IMR-90 (cell line): ENCODE results near the gene CTDP1. TPM values are rescaled to one million over a fixed set of nuclear protein-coding genes. Genes with fewer than 3 reads are reported as not detected.

Experiments used
- ATAC-seq: fragments of 200-7000 bp; cut with Tn5 transposase; 2 replicates; pipeline ENCODE4 v1.9.1; 2020; ENCODE audit warnings: low read depth, mild to moderate bottlenecking, moderate library complexity
- BruUV-seq: library from RNA; stranded (reverse); fragments of 400-500 nt; replicated peaks from 2 replicates; lab custom pipeline; 2021; lab: Mats Ljungman, UMichigan
- CTCF ChIA-PET: fragments of 300-600 bp; formaldehyde crosslinking; extraction: SDS; loops from one replicate; lab custom pipeline; 2021; ENCODE audit warnings: antibody characterized with exemption; lab: Yijun Ruan, JAX
- POLR2A ChIA-PET: fragments of 300-600 bp; sonication (Branson Sonifier 250); formaldehyde crosslinking; loops from one replicate; lab custom pipeline; 2022; ENCODE audit warnings: antibody characterized with exemption; ENCODE audit not compliant: unreplicated experiment; lab: Charles Lee
- DNase-seq: peaks from one replicate; pipeline ENCODE4 v3.0.0; 2013
- H2AFZ ChIP-seq: replicated peaks from 2 replicates; pipeline ENCODE3; 2013; ENCODE audit warnings: low read length, mild to moderate bottlenecking; ENCODE audit not compliant: poor library complexity
- H2AK5ac ChIP-seq: 2 replicates; pipeline ENCODE4 v1.6.1; 2013; ENCODE audit warnings: low read depth, low read length, inconsistent platforms
- H2AK9ac ChIP-seq: replicated peaks from 2 replicates; pipeline ENCODE3; 2013; ENCODE audit warnings: mild to moderate bottlenecking, low read depth, low read length, moderate library complexity; ENCODE audit not compliant: poor library complexity
- H2BK120ac ChIP-seq: 2 replicates; pipeline ENCODE4 v1.6.1; 2013; ENCODE audit warnings: low read depth, low read length, inconsistent platforms
- H2BK15ac ChIP-seq: 3 replicates; pipeline ENCODE4 v1.6.1; 2013; ENCODE audit warnings: low read depth, low read length, inconsistent platforms
- H2BK20ac ChIP-seq: 2 replicates; pipeline ENCODE4 v1.6.1; 2013; ENCODE audit warnings: low read depth, mild to moderate bottlenecking, inconsistent platforms, low read length, moderate library complexity
- H2BK5ac ChIP-seq: 2 replicates; pipeline ENCODE4 v1.6.1; 2013; ENCODE audit warnings: mild to moderate bottlenecking, low read depth, low read length, inconsistent platforms; ENCODE audit not compliant: poor library complexity, severe bottlenecking
- H3K14ac ChIP-seq: replicated peaks from 2 replicates; pipeline ENCODE4 v1.6.1; 2013; ENCODE audit warnings: low read depth, low read length, inconsistent platforms
- H3K18ac ChIP-seq: 2 replicates; pipeline ENCODE4 v1.6.1; 2013; ENCODE audit warnings: low read depth, low read length, control low read depth
- H3K23ac ChIP-seq: 2 replicates; pipeline ENCODE4 v1.6.1; 2013; ENCODE audit warnings: low read depth, low read length, inconsistent platforms
- H3K27ac ChIP-seq: 2 replicates; pipeline ENCODE4 v1.5.1; 2013; ENCODE audit warnings: mild to moderate bottlenecking, control low read depth, low read length; ENCODE audit not compliant: insufficient read depth
- H3K27me3 ChIP-seq: 2 replicates; pipeline ENCODE4 v1.6.1; 2013; ENCODE audit warnings: low read length; ENCODE audit not compliant: control insufficient read depth, insufficient read depth
- H3K36me3 ChIP-seq: 2 replicates; pipeline ENCODE4 v1.6.1; 2013; ENCODE audit warnings: low read length, mixed read lengths; ENCODE audit not compliant: control insufficient read depth, insufficient read depth
- H3K4ac ChIP-seq: 2 replicates; pipeline ENCODE4 v1.6.1; 2013; ENCODE audit warnings: low read depth, low read length, inconsistent platforms
- H3K4me1 ChIP-seq: 2 replicates; pipeline ENCODE4 v1.6.1; 2013; ENCODE audit warnings: low read length, mixed read lengths; ENCODE audit not compliant: control insufficient read depth, insufficient read depth
- H3K4me2 ChIP-seq: 2 replicates; pipeline ENCODE4 v1.6.1; 2013; ENCODE audit warnings: low read depth, mild to moderate bottlenecking, control low read depth, low read length, moderate library complexity
- H3K4me3 ChIP-seq: 2 replicates; pipeline ENCODE4 v1.5.1; 2013; ENCODE audit warnings: low read depth, mild to moderate bottlenecking, control low read depth, low read length, moderate library complexity; ENCODE audit not compliant: insufficient read depth
- H3K56ac ChIP-seq: 2 replicates; pipeline ENCODE4 v1.6.1; 2013; ENCODE audit warnings: low read length, inconsistent platforms; ENCODE audit not compliant: insufficient read depth; ENCODE audit errors: extremely low read depth
- H3K79me1 ChIP-seq, 2 experiments: 2 replicates each; pipeline ENCODE4 v1.6.1; 2013; ENCODE audit warnings: low read length in 2 of 2, inconsistent platforms in 1 of 2, low read depth in 1 of 2
- H3K9ac ChIP-seq: 2 replicates; pipeline ENCODE4 v1.6.1; 2013; ENCODE audit warnings: low read depth, low read length, control low read depth
- H3K9me1 ChIP-seq: 2 replicates; pipeline ENCODE4 v1.6.1; 2013; ENCODE audit warnings: low read length, inconsistent platforms; ENCODE audit not compliant: insufficient read depth
- H3K9me3 ChIP-seq: 2 replicates; pipeline ENCODE4 v1.6.1; 2013; ENCODE audit warnings: low read length; ENCODE audit not compliant: control insufficient read depth, insufficient read depth
- H4K20me1 ChIP-seq: 2 replicates; pipeline ENCODE4 v1.6.1; 2013; ENCODE audit warnings: low read length, inconsistent platforms; ENCODE audit not compliant: insufficient read depth
- H4K5ac ChIP-seq: 2 replicates; pipeline ENCODE4 v1.6.1; 2013; ENCODE audit warnings: mild to moderate bottlenecking, low read depth, low read length, control low read depth
- H4K8ac ChIP-seq, 2 experiments: 2 replicates each; pipeline ENCODE4 v1.6.1; 2013; ENCODE audit warnings: low read depth in 2 of 2, low read length in 2 of 2, control low read depth in 1 of 2, inconsistent platforms in 1 of 2
- H4K91ac ChIP-seq: 2 replicates; pipeline ENCODE4 v1.6.1; 2013; ENCODE audit warnings: low read depth, low read length, inconsistent platforms; ENCODE audit not compliant: insufficient read depth
- BHLHE40 ChIP-seq: fragments of 150-350 bp; IDR thresholded peaks from 2 replicates; pipeline ENCODE4 v1.6.1; 2016; ENCODE audit warnings: mild to moderate bottlenecking, low read depth, low read length
- CEBPB ChIP-seq: IDR thresholded peaks from 2 replicates; pipeline ENCODE4 v1.6.1; 2012; ENCODE audit warnings: low read depth, low read length, improper control_type of control experiment
- CHD1 ChIP-seq: IDR thresholded peaks from 2 replicates; pipeline ENCODE4 v1.6.1; 2012; ENCODE audit warnings: low read depth, low read length, improper control_type of control experiment
- CTCF ChIP-seq: conservative IDR thresholded peaks from 2 replicates; pipeline ENCODE4 v1.5.1; 2012; ENCODE audit warnings: mild to moderate bottlenecking, low read depth, low read length, improper control_type of control experiment
- FOS ChIP-seq: fragments of 150-350 bp; IDR thresholded peaks from 2 replicates; pipeline ENCODE4 v1.6.1; 2016; ENCODE audit warnings: low read depth, low read length
- MAFK ChIP-seq: IDR thresholded peaks from 2 replicates; pipeline ENCODE4 v1.6.1; 2012; ENCODE audit warnings: low read depth, low read length, improper control_type of control experiment
- MAZ ChIP-seq: IDR thresholded peaks from 2 replicates; pipeline ENCODE4 v1.6.1; 2012; ENCODE audit warnings: low read depth, mild to moderate bottlenecking, low read length, improper control_type of control experiment, moderate library complexity, borderline replicate concordance
- MXI1 ChIP-seq: IDR thresholded peaks from 2 replicates; pipeline ENCODE4 v1.6.1; 2012; ENCODE audit warnings: low read depth, mild to moderate bottlenecking, low read length, moderate library complexity, borderline replicate concordance
- NFE2L2 ChIP-seq: fragments of 150-350 bp; IDR thresholded peaks from 2 replicates; pipeline ENCODE4 v1.6.1; 2016; ENCODE audit warnings: low read depth, mild to moderate bottlenecking, low read length
- POLR2A ChIP-seq: IDR thresholded peaks from 2 replicates; pipeline ENCODE4 v1.6.1; 2012; ENCODE audit warnings: mild to moderate bottlenecking, low read depth, low read length
- RAD21 ChIP-seq: IDR thresholded peaks from 2 replicates; pipeline ENCODE4 v1.6.1; 2012; ENCODE audit warnings: low read length, improper control_type of control experiment
- RCOR1 ChIP-seq: IDR thresholded peaks from 2 replicates; pipeline ENCODE4 v1.6.1; 2012; ENCODE audit warnings: mild to moderate bottlenecking, low read length, improper control_type of control experiment; ENCODE audit not compliant: insufficient replicate concordance
- RFX5 ChIP-seq: IDR thresholded peaks from 2 replicates; pipeline ENCODE4 v1.8.0; 2012; ENCODE audit warnings: low read depth, mild to moderate bottlenecking, low read length, moderate library complexity
- SMC3 ChIP-seq: fragments of 150-350 bp; IDR thresholded peaks from 2 replicates; pipeline ENCODE4 v1.6.1; 2016; ENCODE audit warnings: low read depth, mild to moderate bottlenecking, antibody characterized with exemption, low read length, moderate library complexity
- WGBS, 2 experiments: methylation state at CpG; one replicate each; pipeline versions ENCODE4 v1.1.5 to v1.1.7; 2013; ENCODE audit warnings: missing lambda C conversion rate in 2 of 2; ENCODE audit not compliant: insufficient read length in 1 of 2; ENCODE audit errors: extremely low coverage in 2 of 2; 5-methylcytosine and 5-hydroxymethylcytosine counted together
- dilution Hi-C: fragments of 300-500 bp; cut with HindIII; formaldehyde crosslinking; loops from one replicate; pipeline ENCODE4 v1.14.3; 2018; ENCODE audit warnings: low sequenced_read_pairs; ENCODE audit not compliant: unreplicated experiment
- in situ Hi-C: fragments of 300-500 bp; cut with MboI; formaldehyde crosslinking; loops from 3 replicates; pipeline ENCODE4 v1.14.3; 2019; ENCODE audit warnings: low sequenced_read_pairs, inconsistent platforms, mixed read lengths
- intact Hi-C: fragments of 100-400 bp; cut with micrococcal nuclease; formaldehyde crosslinking; loops from 2 replicates; pipeline ENCODE4 v1.10.0; 2022
- polyA plus RNA-seq, 3 experiments: library from polyadenylated mRNA; depleted of rRNA; stranded (reverse); fragments of >200 nt; gene quantifications; 2 replicates each; pipeline ENCODE4 v1.2.3, GENCODE V29; 2012; ENCODE audit warnings: low replicate concordance in 1 of 3
- total RNA-seq: library from RNA; depleted of rRNA; stranded (reverse); fragments of >200 nt; gene quantifications from 2 replicates; pipeline ENCODE4 v1.2.3, GENCODE V29; 2012
- TF ChIP-seq, protein P1 (sequence below): fragments of 150-350 bp; IDR thresholded peaks from 2 replicates; pipeline ENCODE4 v1.6.1; 2017; ENCODE audit warnings: mild to moderate bottlenecking, antibody characterized with exemption, low read length, low read depth
- TF ChIP-seq, protein P2 (sequence below): fragments of 150-350 bp; IDR thresholded peaks from 2 replicates; pipeline ENCODE4 v1.6.1; 2016; ENCODE audit warnings: low read depth, mild to moderate bottlenecking, low read length, moderate library complexity, borderline replicate concordance

Gene CTDP1
- total and polyA plus RNA-seq, 2 of the 4 experiments (the other 2 are of a cell fraction), result 13.4 to 17.6 TPM

DNA sequence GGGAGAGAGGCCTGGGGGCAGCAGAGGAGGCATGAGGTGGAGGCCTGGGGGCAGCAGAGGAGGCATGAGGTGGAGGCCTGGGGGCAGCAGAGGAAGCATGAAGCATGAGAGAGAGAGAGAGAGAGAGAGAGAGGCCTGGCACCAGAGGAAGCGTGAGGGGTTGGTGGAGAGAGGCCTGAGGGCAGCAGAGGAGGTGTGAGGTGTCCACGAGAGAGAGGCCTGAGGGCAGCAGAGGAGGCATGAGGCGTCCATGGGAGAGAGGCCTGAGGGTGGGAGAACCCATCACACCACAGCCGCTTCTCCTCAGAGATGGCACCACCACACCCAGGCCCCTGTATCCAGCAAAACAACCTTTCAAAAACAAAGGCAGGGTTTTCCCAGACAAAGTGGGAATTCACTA is 62.5 kb downstream of the CTDP1 start:
- H3K36me3 ChIP-seq, result peaks cover 46% of the 10 kb centered on the region
- DNase-seq, result no peak
- H3K14ac ChIP-seq, result no peak overlapping the region
- no CpG with 5 or more reads among the region's 4 CpGs for WGBS, 2 experiments
- H2AK5ac ChIP-seq, result no peak overlapping the region
- H2BK15ac ChIP-seq, result no peak overlapping the region
- no peak overlapping the region for H3K23ac ChIP-seq
- ChIA-PET CTCF (no interaction called here), POLR2A (no interaction called here)
- no peak overlapping the region for H3K9ac ChIP-seq
- H2AK9ac ChIP-seq, result no peak overlapping the region
- no peak overlapping the region for H3K4me3 ChIP-seq
- H3K4me2 ChIP-seq, result no peak overlapping the region
- ATAC-seq, result no peak
- no peaks in the 10 kb centered on the region for H4K20me1 ChIP-seq
- no peak overlapping the region for H4K91ac ChIP-seq
- H2BK120ac ChIP-seq, result no peak overlapping the region
- no peak for TF ChIP-seq MXI1
- no peak for TF ChIP-seq RCOR1
- TF ChIP-seq CEBPB, result no peak
- no peak for TF ChIP-seq MAZ
- no peak for TF ChIP-seq SMC3
- TF ChIP-seq, protein P1, sequence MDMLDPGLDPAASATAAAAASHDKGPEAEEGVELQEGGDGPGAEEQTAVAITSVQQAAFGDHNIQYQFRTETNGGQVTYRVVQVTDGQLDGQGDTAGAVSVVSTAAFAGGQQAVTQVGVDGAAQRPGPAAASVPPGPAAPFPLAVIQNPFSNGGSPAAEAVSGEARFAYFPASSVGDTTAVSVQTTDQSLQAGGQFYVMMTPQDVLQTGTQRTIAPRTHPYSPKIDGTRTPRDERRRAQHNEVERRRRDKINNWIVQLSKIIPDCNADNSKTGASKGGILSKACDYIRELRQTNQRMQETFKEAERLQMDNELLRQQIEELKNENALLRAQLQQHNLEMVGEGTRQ, result no peak
- TF ChIP-seq CHD1, result no peak
- no peak for TF ChIP-seq CTCF
- no peak for TF ChIP-seq NFE2L2
- TF ChIP-seq, protein P2, sequence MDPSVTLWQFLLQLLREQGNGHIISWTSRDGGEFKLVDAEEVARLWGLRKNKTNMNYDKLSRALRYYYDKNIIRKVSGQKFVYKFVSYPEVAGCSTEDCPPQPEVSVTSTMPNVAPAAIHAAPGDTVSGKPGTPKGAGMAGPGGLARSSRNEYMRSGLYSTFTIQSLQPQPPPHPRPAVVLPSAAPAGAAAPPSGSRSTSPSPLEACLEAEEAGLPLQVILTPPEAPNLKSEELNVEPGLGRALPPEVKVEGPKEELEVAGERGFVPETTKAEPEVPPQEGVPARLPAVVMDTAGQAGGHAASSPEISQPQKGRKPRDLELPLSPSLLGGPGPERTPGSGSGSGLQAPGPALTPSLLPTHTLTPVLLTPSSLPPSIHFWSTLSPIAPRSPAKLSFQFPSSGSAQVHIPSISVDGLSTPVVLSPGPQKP, result no peak
- TF ChIP-seq POLR2A, result no peak
- no peak for TF ChIP-seq FOS
- TF ChIP-seq MAFK, result no peak
- TF ChIP-seq RAD21, result no peak
- no peak for TF ChIP-seq RFX5
- TF ChIP-seq BHLHE40, result no peak
- in situ Hi-C loops (no loop called here), dilution Hi-C loops (no loop called here), intact Hi-C loops (no loop called here)
- H2BK20ac ChIP-seq, result no peak overlapping the region
- no peak overlapping the region for H4K8ac ChIP-seq
- no peaks in the 10 kb centered on the region; the same call in 1 of the 2 replicates for H3K9me1 ChIP-seq
- H2BK5ac ChIP-seq, result no peak overlapping the region
- peaks cover 4 to 21% of the 10 kb centered on the region in 2 experiments; a peak in 2 of 4 replicates for H3K79me1 ChIP-seq
- no peak overlapping the region for H2AFZ ChIP-seq
- no peak overlapping the region for H3K18ac ChIP-seq
- no peaks in the 10 kb centered on the region for H3K4me1 ChIP-seq
- BruUV-seq, result no TSS peak
- H3K9me3 ChIP-seq, result no peaks in the 10 kb centered on the region; the same call in 1 of the 2 replicates
- no peak overlapping the region for H3K56ac ChIP-seq
- H3K4ac ChIP-seq, result no peak overlapping the region
- H3K27ac ChIP-seq, result no peak overlapping the region
- H4K5ac ChIP-seq, result no peak overlapping the region
- H3K27me3 ChIP-seq, result no peaks in the 10 kb centered on the region
